ENCODE data around the gene PDCD4.
"Not testable (repeated sequence)": the region's sequence is repeated elsewhere in the genome, so short reads cannot be mapped to it uniquely, and the experiment has no call there.

Gene PDCD4

GRCh38 chr10:110915600-110915999, 43.9 kb downstream of the PDCD4 start:
- not testable (repeated sequence) for H4K91ac ChIP-seq (ENCODE audit: low read length)
- 96% methylated on average over 3 of the region's 4 CpGs for WGBS

GRCh38 chr10:110916554-110917346, 45.0 kb downstream of the PDCD4 start:
- Histone ChIP-seq H3K27ac (ENCODE audit: low read length, poor library complexity, severe bottlenecking) (peak overlapping the region; percentile 58), H4K8ac (ENCODE audit: low read length) (no peak overlapping the region), H2BK5ac (ENCODE audit: low read depth, low read length, poor library complexity, severe bottlenecking) (no peak overlapping the region), H2BK15ac (ENCODE audit: low read depth, poor library complexity, severe bottlenecking) (no peak overlapping the region), H4K91ac (ENCODE audit: low read length) (no peak overlapping the region), H3K18ac (ENCODE audit: low read depth in 1 of 2, low read length in 2 of 2) (no peak overlapping the region), H2BK12ac (ENCODE audit: low read length in 2 of 2) (no peak overlapping the region), H3K4me1 (ENCODE audit: control insufficient read depth, insufficient read depth, low read depth, low read length) (peaks cover 6% of the 10 kb centered on the region), H3K4me3 (ENCODE audit: insufficient read depth in 1 of 2, low read depth in 1 of 2, low read length in 2 of 2) (no peak overlapping the region), H2AK5ac (ENCODE audit: low read length, severe bottlenecking) (no peak overlapping the region), H2BK120ac (ENCODE audit: low read depth, low read length) (no peak overlapping the region), H3K9ac (ENCODE audit: low read length) (peak overlapping the region; percentile 98), H2AFZ (ENCODE audit: low read depth, low read length) (no peak overlapping the region), H3K27me3 (ENCODE audit: control insufficient read depth in 1 of 2, insufficient read depth in 1 of 2, low read length in 2 of 2) (no peaks in the 10 kb centered on the region), H3K14ac (ENCODE audit: low read length in 2 of 2) (no peak overlapping the region), H3K79me1 (replicated peaks; ENCODE audit: low read length, poor library complexity, severe bottlenecking) (peaks cover 2% of the 10 kb centered on the region), H3K9me3 (ENCODE audit: control insufficient read depth, low read length) (no peaks in the 10 kb centered on the region), H3K4me2 (ENCODE audit: low read length, poor library complexity, severe bottlenecking) (no peak overlapping the region), H3K4ac (ENCODE audit: low read depth in 1 of 2, low read length in 2 of 2) (no peak overlapping the region), H3K23ac (ENCODE audit: low read length in 2 of 2) (no peak overlapping the region), H3K36me3 (ENCODE audit: control insufficient read depth in 1 of 2, insufficient read depth in 2 of 2, low read depth in 1 of 2, low read length in 2 of 2) (no peaks in the 10 kb centered on the region)
- DNase-seq, result peak; percentile 64
- 55% methylated on average over 3 of the region's 3 CpGs for WGBS

More at GRCh38 chr10:110915600-110915999, 43.9 kb downstream of the PDCD4 start:
- H3K9ac ChIP-seq (ENCODE audit: low read length); H2BK120ac ChIP-seq (ENCODE audit: low read depth, low read length); H3K14ac ChIP-seq (ENCODE audit: low read length in 2 of 2); H2AFZ ChIP-seq (ENCODE audit: low read depth, low read length); H3K27me3 ChIP-seq (ENCODE audit: control insufficient read depth in 1 of 2, insufficient read depth in 1 of 2, low read length in 2 of 2); H2AK5ac ChIP-seq (ENCODE audit: low read length, severe bottlenecking); DNase-seq; H3K9me3 ChIP-seq (ENCODE audit: control insufficient read depth, low read length); H4K8ac ChIP-seq (ENCODE audit: low read length); H3K4me2 ChIP-seq (ENCODE audit: low read length, poor library complexity, severe bottlenecking); H3K4me3 ChIP-seq (ENCODE audit: insufficient read depth in 1 of 2, low read depth in 1 of 2, low read length in 2 of 2); H3K79me1 ChIP-seq (replicated peaks; ENCODE audit: low read length, poor library complexity, severe bottlenecking); H2BK12ac ChIP-seq (ENCODE audit: low read length in 2 of 2); H3K18ac ChIP-seq (ENCODE audit: low read depth in 1 of 2, low read length in 2 of 2); H3K4ac ChIP-seq (ENCODE audit: low read depth in 1 of 2, low read length in 2 of 2); H3K27ac ChIP-seq (ENCODE audit: low read length, poor library complexity, severe bottlenecking); H3K4me1 ChIP-seq (ENCODE audit: control insufficient read depth, insufficient read depth, low read depth, low read length); H2BK15ac ChIP-seq (ENCODE audit: low read depth, poor library complexity, severe bottlenecking); H3K23ac ChIP-seq (ENCODE audit: low read length in 2 of 2); H2BK5ac ChIP-seq (ENCODE audit: low read depth, low read length, poor library complexity, severe bottlenecking); H3K36me3 ChIP-seq (ENCODE audit: control insufficient read depth in 1 of 2, insufficient read depth in 2 of 2, low read depth in 1 of 2, low read length in 2 of 2): not testable (repeated sequence)

- H3K36me3 ChIP-seq (ENCODE audit: control insufficient read depth in 1 of 2, insufficient read depth in 2 of 2, low read depth in 1 of 2, low read length in 2 of 2), result no peaks in the 10 kb centered on the region
- H3K4ac ChIP-seq (ENCODE audit: low read depth in 1 of 2, low read length in 2 of 2), result peak overlapping the region in 1 of 2 experiments; percentile 32
- no peak overlapping the region for H2AFZ ChIP-seq (ENCODE audit: low read depth, low read length)
- H3K4me3 ChIP-seq (ENCODE audit: insufficient read depth in 1 of 2, low read depth in 1 of 2, low read length in 2 of 2), result peak overlapping the region in 1 of 2 experiments; percentile 79
- peak overlapping the region; percentile 98 for H3K9ac ChIP-seq (ENCODE audit: low read length)
- peak overlapping the region; percentile 35 for H4K8ac ChIP-seq (ENCODE audit: low read length)
- peak overlapping the region; percentile 64 for H3K27ac ChIP-seq (ENCODE audit: low read length, poor library complexity, severe bottlenecking)
- H4K91ac ChIP-seq (ENCODE audit: low read length), result no peak overlapping the region
- no peaks in the 10 kb centered on the region for H3K9me3 ChIP-seq (ENCODE audit: control insufficient read depth, low read length)
- DNase-seq, result peak; percentile 97
- peak overlapping the region; percentile 82 for H3K4me2 ChIP-seq (ENCODE audit: low read length, poor library complexity, severe bottlenecking)
- H3K23ac ChIP-seq (ENCODE audit: low read length in 2 of 2), result no peak overlapping the region
- H2BK120ac ChIP-seq (ENCODE audit: low read depth, low read length), result peak overlapping the region; percentile 98
- H3K27me3 ChIP-seq (ENCODE audit: control insufficient read depth in 1 of 2, insufficient read depth in 1 of 2, low read length in 2 of 2), result no peaks in the 10 kb centered on the region
- peaks cover 2% of the 10 kb centered on the region for H3K79me1 ChIP-seq (replicated peaks; ENCODE audit: low read length, poor library complexity, severe bottlenecking)
- WGBS, result 3% methylated on average over 12 of the region's 15 CpGs
- no peak overlapping the region for H3K18ac ChIP-seq (ENCODE audit: low read depth in 1 of 2, low read length in 2 of 2)
- H2BK12ac ChIP-seq (ENCODE audit: low read length in 2 of 2), result no peak overlapping the region
- H2BK15ac ChIP-seq (ENCODE audit: low read depth, poor library complexity, severe bottlenecking), result no peak overlapping the region
- H3K4me1 ChIP-seq (ENCODE audit: control insufficient read depth, insufficient read depth, low read depth, low read length), result peaks cover 6% of the 10 kb centered on the region
- H2BK5ac ChIP-seq (ENCODE audit: low read depth, low read length, poor library complexity, severe bottlenecking), result peak overlapping the region; percentile 97
- H2AK5ac ChIP-seq (ENCODE audit: low read length, severe bottlenecking), result no peak overlapping the region
- H3K14ac ChIP-seq (ENCODE audit: low read length in 2 of 2), result no peak overlapping the region
Measured at GRCh38 chr10:110918269-110918642, 46.5 kb downstream of the PDCD4 start.

GRCh38 chr10:110918643-110919348, 47.1 kb downstream of the PDCD4 start, which contains the start of gene BBIP1:
BBIP1 (minus strand) TSS chr10:110919180; CDS start chr10:110918157, 1,023 bp downstream.
- Histone ChIP-seq H4K8ac (ENCODE audit: low read length) (peak within 1 kb of the TSS; percentile 99), H3K36me3 (ENCODE audit: control insufficient read depth in 1 of 2, insufficient read depth in 2 of 2, low read depth in 1 of 2, low read length in 2 of 2) (no peaks in the 10 kb centered on the region), H2AFZ (ENCODE audit: low read depth, low read length) (peak within 1 kb of the TSS; percentile 51), H3K4me2 (ENCODE audit: low read length, poor library complexity, severe bottlenecking) (peak within 1 kb of the TSS; percentile 82), H3K9me3 (ENCODE audit: control insufficient read depth, low read length) (no peaks in the 10 kb centered on the region), H2BK15ac (ENCODE audit: low read depth, poor library complexity, severe bottlenecking) (peak within 1 kb of the TSS; percentile 95), H3K18ac (ENCODE audit: low read depth in 1 of 2, low read length in 2 of 2) (peak within 1 kb of the TSS; percentile 94 to 98), H2BK120ac (ENCODE audit: low read depth, low read length) (peak within 1 kb of the TSS; percentile 98), H3K4me1 (ENCODE audit: control insufficient read depth, insufficient read depth, low read depth, low read length) (peaks cover 6% of the 10 kb centered on the region), H2BK5ac (ENCODE audit: low read depth, low read length, poor library complexity, severe bottlenecking) (peak within 1 kb of the TSS; percentile 97), H3K14ac (ENCODE audit: low read length in 2 of 2) (peak within 1 kb of the TSS in 1 of 2 experiments; percentile 94), H3K27me3 (ENCODE audit: control insufficient read depth in 1 of 2, insufficient read depth in 1 of 2, low read length in 2 of 2) (no peaks in the 10 kb centered on the region), H3K4me3 (ENCODE audit: insufficient read depth in 1 of 2, low read depth in 1 of 2, low read length in 2 of 2) (peak within 1 kb of the TSS; percentile 78 to 99), H3K79me1 (replicated peaks; ENCODE audit: low read length, poor library complexity, severe bottlenecking) (peaks cover 2% of the 10 kb centered on the region), H4K91ac (ENCODE audit: low read length) (peak within 1 kb of the TSS; percentile 98), H3K23ac (ENCODE audit: low read length in 2 of 2) (no peak within 1 kb of the TSS), H3K9ac (ENCODE audit: low read length) (peak within 1 kb of the TSS; percentile 98), H3K27ac (ENCODE audit: low read length, poor library complexity, severe bottlenecking) (peak within 1 kb of the TSS; percentile 99), H3K4ac (ENCODE audit: low read depth in 1 of 2, low read length in 2 of 2) (peak within 1 kb of the TSS; percentile 89 to 94), H2AK5ac (ENCODE audit: low read length, severe bottlenecking) (peak within 1 kb of the TSS; percentile 9), H2BK12ac (ENCODE audit: low read length in 2 of 2) (peak within 1 kb of the TSS in 1 of 2 experiments; percentile 96)
- WGBS, result under 1% methylated on average over 40 of the region's 40 CpGs
- DNase-seq, result peak; percentile 100

Measured in mesenchymal stem cell (in vitro differentiated cells and primary cell).